ENCODE results near the gene ABI2.
"Not testable (repeated sequence)": the region's sequence is repeated elsewhere in the genome, so short reads cannot be mapped to it uniquely, and the experiment has no call there.

The ABI2 gene

DNA sequence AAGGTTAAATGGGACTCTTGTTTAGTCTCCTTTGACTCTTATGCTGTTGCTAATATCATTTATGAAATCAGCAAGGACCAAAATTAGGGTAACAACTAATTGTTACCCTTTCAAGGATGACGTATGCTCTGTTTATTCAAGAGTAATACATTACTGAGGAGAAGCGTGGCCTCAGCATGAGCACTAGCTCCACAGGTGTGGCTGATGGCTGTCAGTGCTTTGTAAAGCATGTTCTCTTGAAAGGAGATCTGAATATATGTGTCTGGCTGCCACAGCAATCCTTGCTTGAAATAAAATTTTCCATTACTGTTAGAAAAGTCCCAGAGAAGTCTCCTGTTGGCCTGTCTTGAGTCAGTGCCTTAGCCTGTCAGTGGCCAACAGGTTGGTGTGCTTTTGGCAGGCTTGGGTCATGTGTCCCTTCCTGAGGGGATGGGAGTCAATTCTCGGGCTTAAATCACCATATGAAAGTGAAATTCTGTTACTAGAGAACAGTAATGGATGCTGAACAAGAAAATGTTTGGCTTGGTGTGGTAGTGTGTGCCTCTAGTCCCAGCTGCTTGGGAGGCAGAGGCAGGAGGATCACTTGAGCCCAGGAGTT, 32.7 kb downstream of the ABI2 start:
- no peak for DNase-seq

DNA sequence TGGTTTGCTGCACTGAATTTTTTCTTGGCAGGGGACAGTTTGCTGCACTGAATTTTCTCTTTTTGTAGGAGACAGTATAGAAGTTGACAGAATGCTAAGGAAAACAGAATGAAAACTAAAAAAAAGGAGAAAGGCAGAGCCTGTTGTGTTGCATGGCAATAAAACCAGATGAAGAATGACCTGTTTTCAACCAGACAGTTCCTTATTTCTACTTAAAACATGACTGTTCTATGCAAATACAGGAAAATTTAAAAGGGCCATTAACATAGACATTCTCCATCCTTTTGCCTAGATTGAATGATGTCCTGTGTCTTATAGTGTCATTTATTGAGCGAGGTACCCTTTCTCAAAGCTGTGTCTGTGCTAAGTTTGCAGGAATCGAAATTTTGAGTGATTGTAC, 33.3 kb downstream of the ABI2 start:
- no peak for DNase-seq

DNA sequence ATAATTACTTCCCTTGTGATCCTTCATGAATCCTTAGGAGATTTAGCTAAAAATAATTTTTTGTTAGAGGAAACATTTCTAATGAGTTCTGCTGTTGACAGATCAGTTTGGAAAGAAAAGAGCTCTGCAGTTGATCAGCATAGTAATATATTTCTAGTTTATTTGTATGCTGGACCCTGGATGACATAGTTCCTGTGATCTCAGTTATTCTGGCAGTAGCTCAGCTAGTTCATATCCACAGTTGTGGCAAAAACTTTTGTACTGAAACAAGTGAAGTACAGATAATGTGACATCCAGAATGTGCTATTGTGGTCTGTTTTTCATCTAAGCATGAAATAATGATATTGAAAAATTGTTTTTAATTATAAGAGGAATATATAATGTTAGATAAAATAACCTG, 33.7 kb downstream of the ABI2 start:
- DNase-seq, result no peak

DNA sequence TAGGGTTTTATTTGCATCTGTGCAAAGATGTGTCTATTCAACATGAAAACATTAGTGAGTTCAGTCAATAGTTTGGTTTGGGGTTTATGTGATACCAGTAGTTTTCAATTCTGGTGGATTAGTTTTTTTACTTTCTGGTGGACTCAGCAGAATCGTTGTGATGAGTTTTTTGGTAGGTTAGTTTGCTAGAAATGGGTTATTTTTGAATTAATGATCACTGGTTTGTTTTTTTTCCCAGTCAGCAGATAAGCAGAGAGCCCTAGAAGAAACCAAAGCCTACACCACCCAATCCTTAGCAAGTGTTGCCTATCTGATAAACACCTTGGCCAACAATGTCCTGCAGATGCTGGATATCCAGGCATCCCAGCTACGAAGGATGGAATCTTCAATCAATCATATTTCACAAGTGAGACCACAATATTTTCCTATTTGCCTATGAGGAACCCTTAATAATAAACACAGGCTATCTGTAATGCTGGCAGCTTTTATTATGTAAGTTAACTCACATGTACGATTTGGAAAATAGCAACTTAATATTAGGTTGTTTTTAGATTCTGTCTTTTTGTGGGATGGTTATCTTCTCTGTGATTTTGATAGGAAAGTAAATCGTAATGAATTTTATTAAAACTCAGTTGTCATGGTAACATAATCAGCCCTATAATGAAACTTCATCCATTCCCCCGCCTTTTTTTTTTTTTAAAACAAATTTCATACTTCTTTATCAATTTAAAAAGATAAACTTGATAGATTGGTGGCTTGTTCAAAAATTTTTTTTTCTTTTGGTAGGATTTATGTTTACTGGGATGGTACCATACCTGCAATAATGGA, 38.7 kb downstream of the ABI2 start:
- DNase-seq, result no peak

DNA sequence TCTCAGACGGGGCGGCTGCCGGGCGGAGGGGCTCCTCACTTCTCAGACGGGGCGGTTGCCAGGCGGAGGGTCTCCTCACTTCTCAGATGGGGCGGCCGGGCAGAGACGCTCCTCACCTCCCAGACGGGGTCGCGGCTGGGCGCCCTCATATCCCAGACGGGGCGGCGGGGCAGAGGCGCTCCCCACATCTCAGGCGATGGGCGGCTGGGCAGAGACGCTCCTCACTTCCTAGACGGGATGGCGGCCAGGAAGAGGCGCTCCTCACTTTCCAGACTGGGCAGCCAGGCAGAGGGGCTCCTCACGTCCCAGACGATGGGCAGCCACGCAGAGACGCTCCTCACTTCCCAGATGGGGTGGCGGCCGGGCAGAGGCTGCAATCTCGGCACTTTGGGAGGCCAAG, 44.5 kb downstream of the ABI2 start:
- DNase-seq, result not testable (repeated sequence)

DNA sequence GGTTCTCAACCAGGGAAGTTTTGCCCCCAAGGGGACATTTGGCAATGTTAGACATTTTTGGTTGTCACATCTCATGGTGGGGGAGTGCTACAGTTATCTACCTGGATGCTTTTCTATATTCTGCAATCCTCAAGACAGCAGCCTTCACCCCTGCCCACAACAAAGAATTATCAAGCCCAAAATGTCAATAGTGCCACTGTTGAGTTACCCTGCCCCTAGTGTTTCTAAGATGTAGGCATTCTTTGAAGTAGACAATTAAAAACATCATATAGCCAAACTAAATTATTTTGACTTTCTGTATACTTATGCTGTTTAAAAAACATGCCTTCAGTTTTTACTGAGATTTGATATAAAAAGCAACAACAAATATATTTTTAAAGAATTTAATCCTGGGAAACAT, 48.0 kb downstream of the ABI2 start:
- no peak for DNase-seq

DNA sequence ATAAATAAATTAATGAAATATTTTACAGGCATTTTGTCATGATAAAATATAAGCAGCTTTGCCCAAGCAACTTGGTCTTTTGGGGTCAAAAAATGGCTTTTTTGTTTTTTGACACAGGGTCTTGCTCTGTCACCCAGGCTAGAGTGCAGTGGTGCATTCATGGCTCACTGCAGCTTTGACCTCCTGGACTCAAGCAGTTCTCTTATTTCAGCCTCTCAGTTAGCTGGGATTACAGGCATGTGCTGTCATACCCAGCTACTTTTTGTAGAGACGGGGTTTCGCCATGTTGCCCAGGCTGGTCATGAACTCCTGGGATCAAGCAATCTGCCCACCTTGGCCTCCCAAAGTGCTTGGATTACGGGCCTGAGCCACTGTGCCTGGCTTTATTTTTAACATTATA, 51.0 kb downstream of the ABI2 start:
- no peak for DNase-seq

DNA sequence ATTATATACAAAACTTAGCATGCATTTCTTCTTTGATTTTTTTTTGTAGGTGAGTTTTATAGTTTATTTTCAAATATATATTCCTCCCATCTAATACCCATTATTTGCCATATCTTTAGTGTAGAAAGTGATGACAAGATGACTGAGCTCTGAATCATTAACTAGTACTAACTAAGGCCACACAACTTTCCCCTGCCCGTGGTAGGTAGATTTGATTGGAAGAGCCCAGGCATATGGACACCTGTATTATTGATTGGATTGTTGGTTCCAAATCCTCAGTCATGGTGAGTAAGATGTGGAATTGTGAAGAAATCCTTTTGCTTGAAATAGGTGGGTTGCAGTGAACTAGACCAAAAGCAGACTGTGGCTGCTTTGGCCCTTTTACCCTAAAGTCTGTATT, 54.8 kb downstream of the ABI2 start:
- DNase-seq, result no peak

DNA sequence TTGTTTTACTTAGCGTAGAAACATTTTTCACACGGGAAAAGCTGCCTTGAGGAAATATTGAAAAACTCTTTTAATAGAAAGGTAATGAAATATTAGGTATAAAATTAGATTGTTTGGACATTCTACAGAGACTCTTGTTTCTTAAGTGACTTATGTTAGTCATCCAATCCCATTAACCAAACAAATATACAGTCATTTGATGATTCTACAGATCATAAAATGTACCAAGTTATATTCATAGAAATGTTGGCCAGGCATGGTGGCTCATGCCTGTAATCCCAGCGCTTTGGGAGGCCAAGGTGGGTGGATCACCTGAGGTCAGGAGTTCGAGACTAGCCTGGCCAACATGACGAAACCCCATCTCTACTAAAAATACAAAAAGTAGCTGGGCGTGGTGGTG, 60.0 kb downstream of the ABI2 start:
- DNase-seq, result not testable (repeated sequence)

DNA sequence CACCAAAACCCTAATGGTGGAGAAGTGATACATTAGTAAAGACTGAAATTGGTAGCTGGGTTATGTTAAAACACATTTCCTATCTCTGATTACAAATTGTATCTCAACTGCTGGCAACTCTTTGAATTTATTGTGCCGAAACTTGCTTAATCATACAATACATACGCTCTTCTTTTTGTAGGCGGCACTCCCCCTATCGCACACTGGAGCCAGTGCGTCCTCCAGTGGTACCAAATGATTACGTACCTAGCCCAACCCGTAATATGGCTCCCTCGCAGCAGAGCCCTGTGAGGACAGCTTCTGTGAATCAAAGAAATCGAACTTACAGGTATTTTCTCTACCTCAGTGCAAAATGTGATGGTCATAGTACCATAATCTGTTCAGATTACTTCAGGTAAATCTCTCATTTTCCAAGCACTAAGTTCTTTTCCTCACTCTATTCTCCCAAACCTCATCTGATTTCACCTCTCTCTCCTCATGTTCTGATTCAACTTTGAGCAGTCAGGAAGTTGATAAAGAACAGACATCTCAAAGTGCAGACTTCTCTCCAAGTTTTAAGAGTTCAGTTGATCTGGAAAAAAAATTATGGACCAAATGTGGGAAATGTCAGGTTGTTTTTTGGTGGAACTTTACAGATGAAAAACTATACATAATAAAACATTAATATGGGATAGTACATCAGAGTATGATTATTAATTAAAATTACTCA, 66.5 kb downstream of the ABI2 start:
- DNase-seq, result no peak

DNA sequence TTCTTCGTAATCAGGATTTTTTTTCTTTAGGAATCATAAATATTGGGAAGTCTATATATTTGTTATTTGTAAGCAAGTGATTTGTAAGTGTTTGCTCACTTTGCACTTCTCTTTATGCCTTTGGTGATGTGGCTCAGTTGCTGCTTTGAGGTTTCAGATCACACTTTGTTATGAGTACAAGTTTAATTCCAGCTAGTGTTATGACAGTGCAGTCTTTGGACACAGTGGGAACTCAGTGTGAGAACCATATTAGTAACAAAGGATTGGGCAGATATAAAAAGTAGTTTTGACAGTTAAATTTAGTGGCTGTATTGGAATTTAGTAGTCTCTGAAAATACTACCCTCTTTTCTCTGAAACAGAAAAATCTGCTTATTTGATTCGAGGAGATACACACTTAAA, 67.7 kb downstream of the ABI2 start:
- no peak for DNase-seq

DNA sequence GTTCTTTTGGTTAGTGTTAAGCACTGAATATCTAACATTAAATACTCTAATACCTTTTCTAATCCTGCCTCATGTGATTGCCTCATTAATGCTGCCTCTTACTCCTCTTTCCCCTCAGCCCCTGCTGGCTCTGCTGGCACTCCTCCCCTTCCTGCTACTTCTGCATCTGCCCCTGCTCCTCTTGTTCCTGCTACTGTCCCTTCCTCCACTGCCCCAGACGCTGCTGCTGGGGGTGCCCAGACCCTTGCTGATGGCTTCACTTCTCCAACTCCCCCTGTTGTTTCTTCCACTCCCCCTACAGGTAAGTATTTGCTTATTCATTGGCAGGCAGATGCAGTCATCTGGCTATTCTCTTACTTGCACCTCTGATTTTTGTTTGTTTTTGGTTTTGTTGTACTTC, 68.5 kb downstream of the ABI2 start:
- no peak for DNase-seq

DNA sequence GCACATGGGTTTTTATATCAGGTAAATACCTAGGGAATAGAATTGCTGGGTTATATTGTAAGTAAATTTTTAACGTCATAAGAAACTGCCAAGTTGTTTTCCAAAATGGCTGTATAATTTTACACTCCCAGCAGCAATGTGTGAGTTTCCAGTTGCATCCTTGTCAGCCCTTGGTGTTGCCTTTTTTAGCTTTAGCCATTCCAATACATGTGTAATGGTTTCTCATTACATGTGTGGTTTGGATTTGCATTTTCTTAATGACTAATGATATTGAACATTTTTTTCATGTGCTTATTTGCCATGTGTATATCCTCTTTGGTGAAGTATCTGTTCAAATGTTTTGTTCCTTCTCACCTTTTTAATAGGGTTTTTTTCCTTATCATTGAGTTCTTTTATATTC, 70.8 kb downstream of the ABI2 start:
- no peak for DNase-seq

DNA sequence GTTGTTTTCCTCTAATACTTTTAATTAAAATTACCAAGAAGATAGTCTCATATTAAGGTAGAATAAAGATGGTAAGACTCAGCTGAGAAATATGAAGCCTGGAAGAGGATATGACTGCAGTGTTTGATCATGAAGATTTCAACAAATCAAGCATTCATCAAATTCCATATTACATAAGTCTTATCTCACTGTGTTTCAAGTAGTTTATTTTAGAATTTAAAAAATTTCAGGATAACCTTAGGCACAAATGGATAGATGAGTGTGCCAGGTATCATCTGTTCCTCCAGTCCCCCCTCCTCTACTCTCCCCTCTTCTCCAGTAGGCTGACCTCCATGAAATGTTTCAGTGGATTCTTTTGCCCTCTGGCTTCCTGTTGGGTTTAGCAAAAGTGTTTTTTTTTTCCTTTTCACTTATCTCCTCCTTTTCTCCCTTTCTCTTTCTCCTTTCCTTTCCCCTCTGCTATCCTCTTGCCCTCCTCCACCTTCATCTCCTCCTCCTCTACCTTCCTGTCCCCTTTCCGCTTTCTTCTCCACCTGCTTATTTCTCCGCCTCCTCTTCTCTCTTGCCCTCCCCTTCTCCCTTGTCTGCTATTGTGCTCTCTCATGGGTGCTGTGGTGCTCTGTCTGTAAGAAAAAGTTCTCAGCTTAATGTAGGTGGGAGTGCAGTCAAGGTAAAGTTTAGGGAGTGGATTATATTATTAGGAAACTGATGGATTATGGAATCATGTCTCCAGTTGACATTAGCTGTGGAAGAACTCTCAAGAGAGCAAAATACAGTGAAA, 72.8 kb downstream of the ABI2 start:
- no peak for DNase-seq

DNA sequence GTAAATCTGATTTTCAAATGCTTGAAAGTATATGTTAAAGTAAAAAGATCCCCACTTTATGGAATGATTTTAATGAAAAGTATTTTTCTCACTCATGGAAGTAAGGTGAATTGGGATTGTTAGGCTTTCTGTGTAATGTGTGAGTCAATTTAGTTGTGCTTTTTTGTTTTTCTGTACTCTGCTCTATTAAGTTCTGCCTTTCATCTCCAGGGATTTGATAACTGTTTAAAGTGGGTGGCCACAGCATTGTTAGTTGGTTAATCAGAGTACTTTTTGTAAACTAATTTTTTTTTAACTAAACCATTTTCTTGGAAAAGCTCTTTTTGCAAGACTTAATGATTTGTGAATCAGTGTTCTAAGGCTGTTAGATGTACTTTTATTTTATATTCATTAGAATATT, 76.8 kb downstream of the ABI2 start:
- DNase-seq, result no peak

DNA sequence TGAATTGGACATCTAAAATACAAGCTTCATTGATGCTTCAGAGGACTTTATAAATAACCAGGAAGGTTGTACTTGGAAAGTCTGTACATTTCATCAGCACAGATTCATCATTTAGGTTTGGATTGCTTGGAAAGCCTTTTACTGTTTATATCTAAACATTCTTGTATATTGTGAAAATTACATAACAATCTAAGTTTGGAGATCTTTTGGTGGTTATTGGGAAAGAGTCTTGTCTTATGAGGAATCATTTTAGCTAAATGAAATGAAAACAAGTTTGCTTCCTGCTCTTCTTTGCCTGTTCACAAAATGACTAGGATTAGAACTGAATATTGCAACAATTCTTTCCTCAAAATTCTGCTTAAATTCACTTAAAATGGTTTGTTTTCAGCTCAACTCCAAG, 79.3 kb downstream of the ABI2 start:
- DNase-seq, result no peak

DNA sequence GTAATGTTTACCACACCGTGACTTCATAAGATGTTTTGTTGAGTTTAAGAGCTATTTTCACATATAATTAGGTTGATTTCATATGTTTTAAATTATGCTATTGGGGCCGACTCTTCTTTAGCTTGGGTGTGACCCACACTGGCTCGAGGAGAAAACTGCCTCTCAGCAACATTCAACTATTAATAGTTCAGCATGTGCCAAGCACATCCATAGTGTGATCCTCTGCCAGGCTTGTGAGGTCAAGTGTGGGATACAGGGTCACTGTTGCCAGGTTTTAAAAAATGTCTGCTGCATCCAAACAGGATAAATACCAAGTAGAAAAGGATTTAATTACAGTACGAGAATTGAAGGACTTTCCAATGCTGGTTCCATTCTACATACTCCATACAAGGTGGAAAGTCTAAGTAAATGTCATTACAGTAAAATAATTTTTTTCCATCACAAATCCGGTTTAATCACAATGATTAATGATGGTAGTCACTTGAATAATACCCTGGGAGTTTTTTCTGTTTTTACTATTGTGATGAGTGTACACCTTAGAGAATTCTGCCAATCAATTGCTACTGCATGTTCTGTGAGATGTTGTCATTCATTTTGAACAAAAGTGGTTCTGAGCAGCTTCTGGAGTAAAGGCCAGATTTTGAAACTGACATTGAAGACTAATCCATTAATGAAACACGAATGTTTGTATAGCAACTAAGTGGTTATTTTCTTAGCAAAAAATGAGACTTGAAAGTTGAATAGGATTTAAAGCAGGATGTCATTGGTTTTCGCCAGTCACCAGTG, 84.5 kb downstream of the ABI2 start:
- no peak for DNase-seq

DNA sequence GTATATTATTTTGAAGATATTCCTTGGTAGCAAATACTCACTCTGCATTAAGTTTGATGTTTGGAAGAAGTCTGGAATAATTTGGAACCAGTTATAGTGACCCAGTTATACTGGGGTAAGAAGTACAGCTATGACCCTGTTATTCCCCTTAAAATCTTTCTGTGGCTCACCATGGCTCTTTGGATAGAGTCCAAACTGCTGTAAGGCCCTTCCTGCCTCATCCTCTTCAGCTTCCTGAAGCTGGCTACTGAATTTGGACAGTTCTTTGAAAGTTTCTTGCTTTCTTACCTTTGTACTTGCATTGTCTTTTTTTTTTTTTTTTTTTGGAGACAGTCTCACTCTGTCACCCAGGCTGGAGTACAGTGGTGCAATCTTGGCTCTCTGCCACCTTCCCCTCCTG, 85.6 kb downstream of the ABI2 start:
- no peak for DNase-seq

DNA sequence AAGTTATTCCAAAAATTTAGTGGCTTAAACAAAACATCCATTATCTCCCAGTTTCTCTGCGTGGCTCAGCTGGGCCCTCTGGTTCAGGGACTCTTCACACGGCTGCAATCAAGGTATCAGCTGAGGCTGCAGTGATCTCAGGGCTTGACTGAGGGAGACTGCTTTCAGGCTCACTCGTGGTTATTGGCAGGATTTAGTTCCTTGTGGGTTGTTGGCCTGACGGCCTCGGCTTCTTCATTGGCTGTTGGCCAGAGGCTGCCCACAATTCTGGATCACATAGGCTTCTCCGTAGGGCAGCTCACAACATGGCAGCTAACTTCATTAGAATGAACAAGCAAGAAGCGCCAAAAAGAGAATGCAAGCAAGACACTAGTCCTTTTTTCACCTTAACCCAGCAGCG, 90.1 kb downstream of the ABI2 start:
- DNase-seq, result no peak

DNA sequence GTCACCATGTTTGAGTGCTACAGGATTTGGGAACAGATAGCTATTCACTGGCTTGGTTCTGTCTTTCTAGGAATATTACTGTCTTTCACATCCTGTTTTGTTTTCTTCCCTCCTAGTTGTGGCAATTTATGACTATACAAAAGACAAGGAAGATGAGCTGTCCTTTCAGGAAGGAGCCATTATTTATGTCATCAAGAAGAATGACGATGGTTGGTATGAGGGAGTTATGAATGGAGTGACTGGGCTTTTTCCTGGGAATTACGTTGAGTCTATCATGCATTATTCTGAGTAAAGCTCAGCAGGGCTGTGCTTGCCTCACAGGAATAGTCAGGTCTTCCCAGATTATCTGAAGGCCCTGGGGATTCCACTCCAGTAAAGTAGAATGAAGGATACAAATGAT, 98.9 kb downstream of the ABI2 start:
- DNase-seq, result no peak

DNA sequence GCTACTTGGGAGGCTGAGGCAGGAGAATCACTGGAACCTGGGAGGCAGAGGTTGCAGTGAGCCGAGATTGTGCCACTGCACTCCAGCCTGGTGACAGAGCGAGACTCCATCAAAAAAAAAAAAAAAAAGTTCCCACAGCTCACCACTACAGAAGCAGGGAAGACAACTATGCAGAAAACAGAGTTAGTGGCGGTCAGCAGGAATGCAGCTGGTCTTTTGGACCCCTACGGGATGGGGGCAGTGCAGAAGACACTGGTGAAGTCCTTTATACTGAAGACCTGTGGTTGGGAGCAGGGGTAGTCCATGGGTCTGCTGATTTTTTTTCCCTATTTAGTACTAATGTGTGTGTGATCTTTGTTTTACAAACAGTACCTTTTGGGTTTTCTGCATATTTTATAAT, 101.4 kb downstream of the ABI2 start:
- not testable (repeated sequence) for DNase-seq

DNA sequence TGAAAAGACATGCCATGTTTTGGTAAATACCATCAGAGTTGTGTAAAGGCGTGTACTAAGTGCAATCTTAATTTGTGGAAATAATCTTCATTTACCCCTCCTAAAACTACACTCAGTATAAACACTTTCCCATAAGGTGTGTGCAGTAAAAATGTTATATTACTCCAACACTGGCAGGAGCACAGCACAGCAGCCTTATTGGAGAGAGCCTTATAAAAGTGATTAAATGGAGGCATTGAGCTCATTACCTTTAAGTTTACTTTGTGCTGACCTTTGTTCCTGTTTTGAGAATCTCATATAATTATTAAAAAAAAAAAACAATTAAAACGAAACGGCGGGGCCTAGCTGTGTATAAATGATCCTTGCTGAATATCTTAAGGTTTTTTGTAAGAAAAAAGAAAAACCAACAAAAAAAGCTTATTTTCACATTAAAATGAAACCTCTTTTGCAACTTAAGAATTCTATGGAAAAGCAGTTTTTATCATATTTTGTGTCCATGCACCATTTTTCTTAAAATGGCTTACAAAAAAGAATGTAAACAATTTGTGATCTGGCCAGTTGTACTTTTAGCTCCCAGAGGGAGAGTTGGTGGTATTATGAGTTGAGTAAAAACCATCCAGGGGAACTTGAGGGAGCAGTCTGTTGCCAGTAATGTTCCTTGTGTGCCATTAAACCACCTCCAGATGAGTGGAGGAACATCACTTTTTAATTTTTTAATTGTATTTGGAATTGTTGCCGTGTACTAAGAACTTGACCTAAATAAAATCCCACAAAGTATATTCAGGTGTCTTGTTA, 103.4 kb downstream of the ABI2 start:
- no peak for DNase-seq

Data from cortex of kidney (tissue), 1 donor.